ENCODE measurements around the gene DPM2.

GRCh38 chr9:127892831-127893230, 44.8 kb downstream of the DPM2 start:
- TF ChIP-seq CTCF (IDR thresholded peaks at IDR 0.05), result no peak
- TF ChIP-seq POLR2A (IDR thresholded peaks at IDR 0.05), result no peak
